Sigmoid colon (tissue), 4 donors: ENCODE measurements around the gene CNKSR3.

Experiments used
- POLR2AphosphoS5 ChIP-seq, 4 donors: sonication (generic); formaldehyde crosslinking; IDR thresholded peaks; one replicate each; pipeline ENCODE4 v1.6.1; 2017; ENCODE audit warnings: antibody characterized with exemption in 4 of 4
- TF ChIP-seq, protein P1 (sequence below), 4 experiments: fragments of 450-650 bp in 3 of 4; fragments of 200-600 bp in 1 of 4; IDR thresholded peaks; one replicate each; pipeline ENCODE4 v1.5.1; 2016 to 2019; ENCODE audit warnings: antibody characterized with exemption in 4 of 4, mild to moderate bottlenecking in 3 of 4, moderate library complexity in 2 of 4

DNA sequence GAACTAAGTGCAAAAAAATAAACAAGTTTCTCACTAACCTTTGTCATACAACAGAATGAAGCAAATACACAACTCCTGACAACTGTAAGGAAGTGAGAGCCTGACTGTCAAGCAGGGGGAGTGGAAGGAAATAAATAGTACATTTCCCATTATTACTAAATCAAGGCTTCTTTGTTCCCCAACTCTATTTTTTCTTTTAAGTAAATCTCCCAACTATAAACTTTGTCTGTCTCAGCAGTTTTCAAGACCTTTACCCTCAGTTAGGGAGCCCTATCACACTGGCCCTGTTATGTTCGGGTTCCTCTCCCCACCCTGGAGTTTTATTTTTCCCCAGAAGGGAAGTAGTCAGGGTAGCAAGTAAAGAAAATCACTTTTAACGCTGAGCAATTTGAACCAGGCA lies 129.7 kb downstream of the CNKSR3 start:
- TF ChIP-seq, protein P1, sequence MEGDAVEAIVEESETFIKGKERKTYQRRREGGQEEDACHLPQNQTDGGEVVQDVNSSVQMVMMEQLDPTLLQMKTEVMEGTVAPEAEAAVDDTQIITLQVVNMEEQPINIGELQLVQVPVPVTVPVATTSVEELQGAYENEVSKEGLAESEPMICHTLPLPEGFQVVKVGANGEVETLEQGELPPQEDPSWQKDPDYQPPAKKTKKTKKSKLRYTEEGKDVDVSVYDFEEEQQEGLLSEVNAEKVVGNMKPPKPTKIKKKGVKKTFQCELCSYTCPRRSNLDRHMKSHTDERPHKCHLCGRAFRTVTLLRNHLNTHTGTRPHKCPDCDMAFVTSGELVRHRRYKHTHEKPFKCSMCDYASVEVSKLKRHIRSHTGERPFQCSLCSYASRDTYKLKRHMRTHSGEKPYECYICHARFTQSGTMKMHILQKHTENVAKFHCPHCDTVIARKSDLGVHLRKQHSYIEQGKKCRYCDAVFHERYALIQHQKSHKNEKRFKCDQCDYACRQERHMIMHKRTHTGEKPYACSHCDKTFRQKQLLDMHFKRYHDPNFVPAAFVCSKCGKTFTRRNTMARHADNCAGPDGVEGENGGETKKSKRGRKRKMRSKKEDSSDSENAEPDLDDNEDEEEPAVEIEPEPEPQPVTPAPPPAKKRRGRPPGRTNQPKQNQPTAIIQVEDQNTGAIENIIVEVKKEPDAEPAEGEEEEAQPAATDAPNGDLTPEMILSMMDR (IDR thresholded peaks at IDR 0.05), result no peak
- no peak for TF ChIP-seq POLR2AphosphoS5 (IDR thresholded peaks at IDR 0.05)
